CD14-positive monocyte (primary cell): ENCODE data around the gene CHST7. TPM values are rescaled to one million over a fixed set of nuclear protein-coding genes. Genes with fewer than 3 reads are reported as not detected.
A peak's percentile ranks its signal among the peaks of the same experiment; 100 is the strongest.

Source experiments
- DNase-seq, 3 donors: peaks; one replicate each; pipeline ENCODE4 v3.0.0-alpha.2; 2011 to 2022
- H2AFZ ChIP-seq: 2 replicates; pipeline ENCODE4 v1.6.0; 2012; ENCODE audit warnings: mild to moderate bottlenecking, low read depth, low read length, inconsistent platforms; ENCODE audit not compliant: insufficient read depth, poor library complexity, severe bottlenecking
- H3K27ac ChIP-seq, 2 donors: 1 replicate in 1 of 2; 2 replicates in 1 of 2; pipeline ENCODE4 v1.5.1; 2012 to 2013; ENCODE audit warnings: low read length in 2 of 2, control low read depth in 1 of 2, inconsistent platforms in 1 of 2, low read depth in 1 of 2, mild to moderate bottlenecking in 1 of 2
- H3K27me3 ChIP-seq, 2 donors: one replicate each; pipeline versions ENCODE4 v1.6.0 to v1.6.1; 2011 to 2013; ENCODE audit warnings: low read length in 2 of 2; ENCODE audit not compliant: control insufficient read depth in 2 of 2, insufficient read depth in 2 of 2
- H3K36me3 ChIP-seq, 2 donors: replicated peaks in 1 of 2; 1 replicate in 1 of 2; 2 replicates in 1 of 2; pipeline versions ENCODE4 v1.5.1 to v1.6.1; 2012 to 2013; ENCODE audit warnings: low read length in 2 of 2, control low read depth in 1 of 2, inconsistent platforms in 1 of 2, mild to moderate bottlenecking in 1 of 2; ENCODE audit not compliant: insufficient read depth in 2 of 2, control insufficient read depth in 1 of 2
- H3K4me1 ChIP-seq, 2 donors: 1 replicate in 1 of 2; 2 replicates in 1 of 2; pipeline versions ENCODE4 v1.5.1 to v1.6.1; 2012 to 2013; ENCODE audit warnings: low read length in 2 of 2, control low read depth in 1 of 2, inconsistent platforms in 1 of 2, mild to moderate bottlenecking in 1 of 2, moderate library complexity in 1 of 2; ENCODE audit not compliant: insufficient read depth in 2 of 2, control insufficient read depth in 1 of 2
- H3K4me2 ChIP-seq: replicated peaks from 2 replicates; pipeline ENCODE3; 2012; ENCODE audit warnings: low read length, moderate library complexity, mild to moderate bottlenecking; ENCODE audit not compliant: poor library complexity, severe bottlenecking; ENCODE audit errors: extremely low read depth
- H3K4me3 ChIP-seq, 3 experiments: fragments of 200-600 bp in 1 of 3; sonication (generic) in 1 of 3; replicated peaks in 1 of 3; 1 replicate in 2 of 3; 2 replicates in 1 of 3; pipeline ENCODE4 v1.5.1; 2011 to 2013; ENCODE audit warnings: low read length in 3 of 3, mild to moderate bottlenecking in 3 of 3, control low read depth in 2 of 3, low read depth in 2 of 3, inconsistent platforms in 1 of 3, moderate library complexity in 1 of 3
- H3K79me2 ChIP-seq: 2 replicates; pipeline ENCODE4 v1.6.0; 2012; ENCODE audit warnings: mild to moderate bottlenecking, control low read depth, inconsistent platforms, low read length, moderate library complexity; ENCODE audit not compliant: insufficient read depth
- H3K9ac ChIP-seq: 2 replicates; pipeline ENCODE4 v1.6.0; 2017; ENCODE audit warnings: low read length, mild to moderate bottlenecking; ENCODE audit not compliant: insufficient read depth, poor library complexity, severe bottlenecking
- H3K9me3 ChIP-seq, 2 donors: replicated peaks in 1 of 2; 1 replicate in 1 of 2; 2 replicates in 1 of 2; pipeline versions ENCODE4 v1.5.1 to v1.6.1; 2012 to 2013; ENCODE audit warnings: low read length in 2 of 2, control low read depth in 1 of 2; ENCODE audit not compliant: control insufficient read depth in 1 of 2, insufficient read depth in 1 of 2
- H4K20me1 ChIP-seq: 2 replicates; pipeline ENCODE4 v1.6.0; 2012; ENCODE audit warnings: mild to moderate bottlenecking, low read length, control low read depth, moderate library complexity; ENCODE audit not compliant: insufficient read depth
- H3K27ac Mint-ChIP-seq, 7 donors: one replicate each; pipeline ENCODE4 v1.8.0; 2020; ENCODE audit warnings: mild to moderate bottlenecking in 7 of 7, mixed read lengths in 7 of 7, moderate library complexity in 6 of 7, inconsistent platforms in 2 of 7
- H3K27me3 Mint-ChIP-seq, 3 donors: one replicate each; pipeline ENCODE4 v1.8.0; 2021 to 2022; ENCODE audit warnings: low read depth in 3 of 3, mild to moderate bottlenecking in 3 of 3, mixed read lengths in 3 of 3, moderate library complexity in 3 of 3, inconsistent platforms in 1 of 3
- H3K36me3 Mint-ChIP-seq, 2 donors: one replicate each; pipeline ENCODE4 v1.8.0; 2020; ENCODE audit warnings: mixed read lengths in 2 of 2, inconsistent platforms in 1 of 2, mild to moderate bottlenecking in 1 of 2
- H3K4me1 Mint-ChIP-seq: one replicate; pipeline ENCODE4 v1.8.0; 2020; ENCODE audit warnings: mild to moderate bottlenecking, mixed read lengths
- H3K4me3 Mint-ChIP-seq, 2 donors: one replicate each; pipeline ENCODE4 v1.8.0; 2020; ENCODE audit warnings: mild to moderate bottlenecking in 2 of 2, mixed read lengths in 2 of 2, moderate library complexity in 1 of 2
- H3K9me3 Mint-ChIP-seq, 7 donors: one replicate each; pipeline ENCODE4 v1.8.0; 2020 to 2022; ENCODE audit warnings: mixed read lengths in 7 of 7, mild to moderate bottlenecking in 6 of 7, moderate library complexity in 6 of 7, inconsistent platforms in 2 of 7
- CTCF ChIP-seq: fragments of 200-600 bp; IDR thresholded peaks from one replicate; pipeline ENCODE4 v1.8.0; 2022; ENCODE audit warnings: antibody characterized with exemption, mild to moderate bottlenecking
- WGBS: methylation state at CpG from one replicate; pipeline ENCODE4 v1.1.5; 2013; ENCODE audit warnings: missing lambda C conversion rate; ENCODE audit not compliant: insufficient coverage; 5-methylcytosine and 5-hydroxymethylcytosine counted together
- intact Hi-C, 2 donors: fragments of 100-400 bp; cut with micrococcal nuclease; formaldehyde crosslinking; loops; one replicate each; pipeline versions ENCODE4 v1.15.0 to v1.15.1; 2023
- polyA plus RNA-seq, 3 donors: library from polyadenylated mRNA; depleted of rRNA in 1 of 3; unstranded in 2 of 3; stranded (reverse) in 1 of 3; fragments of 300-500 nt in 2 of 3; fragments of >200 nt in 1 of 3; fragmentation: Illumina TruSeq in 2 of 3; gene quantifications; 1 replicate in 2 of 3; 2 replicates in 1 of 3; pipeline ENCODE4 v1.2.3, GENCODE V29; 2012 to 2021

CHST7 gene
- polyA plus RNA-seq, 3 donors, result 6.6 to 19.2 (median 8.3) TPM

GRCh38 chrX:46576458-46576857 lies 2.9 kb downstream of the CHST7 start:
- intact Hi-C loops, result loop anchor here in 1 of 2 donors (10.0 kb wide), 1 partner anchor 48 kb away; no protein-coding TSS in a partner anchor
- H3K4me3 ChIP-seq, result peak overlapping the region; percentile 42 to 75 (median 56)
- peaks cover 45% of the 10 kb centered on the region for H3K4me1 Mint-ChIP-seq
- H3K4me3 Mint-ChIP-seq, result peak overlapping the region; percentile 79 to 92
- no CpG with 5 or more reads among the region's 3 CpGs for WGBS
- H3K27ac ChIP-seq, result no peak overlapping the region
- H3K27ac Mint-ChIP-seq, result peak overlapping the region in 1 of 7 donors; percentile 37
- H3K36me3 Mint-ChIP-seq, result peaks cover 5 to 6% of the 10 kb centered on the region in 2 donors
- no peak overlapping the region for H2AFZ ChIP-seq
- H3K9me3 Mint-ChIP-seq, result peaks cover 0 to 16% (median 2%) of the 10 kb centered on the region in 7 donors
- peaks cover 33 to 41% of the 10 kb centered on the region in 2 donors for H3K4me1 ChIP-seq
- H3K9ac ChIP-seq, result no peak overlapping the region
- H3K27me3 Mint-ChIP-seq, result peaks cover 1 to 24% (median 23%) of the 10 kb centered on the region in 3 donors
- H3K4me2 ChIP-seq, result peak overlapping the region; percentile 82
- peaks cover 0 to 5% of the 10 kb centered on the region in 2 donors for H3K9me3 ChIP-seq
- no peak for TF ChIP-seq CTCF
- peaks cover 0 to 7% of the 10 kb centered on the region in 2 donors for H3K27me3 ChIP-seq
- H3K36me3 ChIP-seq, result no peaks in the 10 kb centered on the region
- DNase-seq, result no peak
- no peaks in the 10 kb centered on the region for H3K79me2 ChIP-seq
- peaks cover 15% of the 10 kb centered on the region for H4K20me1 ChIP-seq

- intact Hi-C loops, result loop anchor here in 1 of 2 donors (10.0 kb wide), 1 partner anchor 47 kb away; no protein-coding TSS in a partner anchor
- Histone ChIP-seq H3K4me2 (no peak overlapping the region), H3K36me3 (no peaks in the 10 kb centered on the region), H3K4me3 (no peak overlapping the region), H3K4me1 (peaks cover 26 to 35% of the 10 kb centered on the region in 2 donors), H3K9me3 (peaks cover 0 to 5% of the 10 kb centered on the region in 2 donors), H3K27ac (no peak overlapping the region), H3K9ac (no peak overlapping the region), H2AFZ (no peak overlapping the region), H4K20me1 (peaks cover 15% of the 10 kb centered on the region), H3K27me3 (peaks cover 0 to 7% of the 10 kb centered on the region in 2 donors), H3K79me2 (no peaks in the 10 kb centered on the region)
- peak in 1 of 3 donors; percentile 60 for DNase-seq
- no CpG with 5 or more reads among the region's 7 CpGs for WGBS
- no peak overlapping the region for H3K27ac Mint-ChIP-seq
- peaks cover 5 to 6% of the 10 kb centered on the region in 2 donors for H3K36me3 Mint-ChIP-seq
- H3K27me3 Mint-ChIP-seq, result peaks cover 1 to 24% (median 20%) of the 10 kb centered on the region in 3 donors
- TF ChIP-seq CTCF, result no peak
- peak overlapping the region; percentile 62 to 79 for H3K4me3 Mint-ChIP-seq
- H3K9me3 Mint-ChIP-seq, result peaks cover 0 to 15% (median 2%) of the 10 kb centered on the region in 7 donors
- H3K4me1 Mint-ChIP-seq, result peaks cover 36% of the 10 kb centered on the region
Observed at GRCh38 chrX:46577221-46578005, 3.8 kb downstream of the CHST7 start.
